NOMO-1 treated with dmso at 0.1 percent for 144 hours (cell line): Measurements from ENCODE around the gene SPINK6.

Source experiments
- DNase-seq: peaks from one replicate; lab custom pipeline; 2025; ENCODE audit not compliant: unreplicated experiment; lab: John Stamatoyannopoulos, UW

Gene SPINK6

DNA sequence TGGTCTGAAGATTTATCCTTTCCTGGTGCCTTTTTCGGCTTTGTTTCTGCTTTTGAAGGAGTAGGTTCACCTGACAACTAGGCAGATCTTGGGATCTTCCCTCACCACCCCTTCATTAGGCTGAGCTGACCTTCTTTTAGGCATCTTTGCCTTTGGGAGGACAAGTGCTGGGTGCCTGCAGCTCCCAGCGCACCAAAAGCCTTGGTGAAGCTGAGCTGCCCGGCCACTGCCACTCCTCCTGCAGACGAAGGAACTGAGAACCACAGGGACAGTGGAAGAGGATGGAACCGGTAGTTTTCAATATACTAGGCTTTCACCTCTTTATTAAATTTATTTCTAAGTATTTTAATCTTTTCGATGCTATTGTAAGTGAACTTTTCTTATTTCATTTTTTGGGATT lies 18.7 kb downstream of the SPINK6 start:
- no peak for DNase-seq

- DNase-seq: no peak
These were observed 21.4 kb downstream of the SPINK6 start for GRCh38 chr5:148224117-148224742.

DNA sequence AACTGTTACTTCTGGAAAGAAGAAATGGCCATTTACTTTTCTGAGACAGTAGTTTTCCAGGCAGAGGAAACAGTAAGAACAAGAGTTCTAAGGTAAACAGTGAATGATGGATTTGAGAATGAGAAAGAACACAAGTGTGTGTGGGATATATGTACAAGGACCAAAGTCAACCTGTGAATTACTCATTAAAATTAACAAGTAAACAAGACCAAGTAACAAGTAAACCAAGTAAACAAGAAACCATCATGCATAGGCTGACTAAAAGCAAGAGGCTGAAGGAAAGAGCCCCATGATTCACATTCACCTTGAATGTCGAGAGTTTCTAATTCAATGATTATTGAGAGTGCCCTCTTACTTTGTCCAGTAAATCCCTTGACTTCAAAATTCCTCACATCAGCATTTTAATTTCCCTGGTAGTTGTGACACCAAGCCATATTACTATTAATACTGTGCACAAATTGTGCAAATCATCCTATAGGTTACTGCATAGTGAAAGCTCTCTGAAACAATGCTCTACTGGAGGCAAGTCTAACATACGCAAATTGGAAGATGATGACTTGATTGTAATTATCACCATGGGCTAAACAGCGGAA lies 25.6 kb downstream of the SPINK6 start:
- DNase-seq: no peak

GRCh38 chr5:148229840-148230239 lies 27.0 kb downstream of the SPINK6 start:
- no peak for DNase-seq

- no peak for DNase-seq
These were observed 27.4 kb downstream of the SPINK6 start for GRCh38 chr5:148230240-148230639.

GRCh38 chr5:148237785-148238417 lies 35.1 kb downstream of the SPINK6 start:
- no peak for DNase-seq

- DNase-seq: no peak
These were observed 35.6 kb downstream of the SPINK6 start, which contains the start of gene MARCOL for GRCh38 chr5:148238418-148238794. MARCOL (plus strand) TSS chr5:148238525; CDS start chr5:148238598, 73 bp downstream.

GRCh38 chr5:148248894-148249293 lies 46.1 kb downstream of the SPINK6 start:
- no peak for DNase-seq

GRCh38 chr5:148255456-148255855 lies 52.6 kb downstream of the SPINK6 start:
- DNase-seq: no peak

- DNase-seq: no peak
These were observed 56.4 kb downstream of the SPINK6 start for GRCh38 chr5:148259288-148259687.

- no peak for DNase-seq
These were observed 58.4 kb downstream of the SPINK6 start for GRCh38 chr5:148261221-148261620.
